Measurements from ENCODE around the gene FSTL4.

The FSTL4 gene

DNA sequence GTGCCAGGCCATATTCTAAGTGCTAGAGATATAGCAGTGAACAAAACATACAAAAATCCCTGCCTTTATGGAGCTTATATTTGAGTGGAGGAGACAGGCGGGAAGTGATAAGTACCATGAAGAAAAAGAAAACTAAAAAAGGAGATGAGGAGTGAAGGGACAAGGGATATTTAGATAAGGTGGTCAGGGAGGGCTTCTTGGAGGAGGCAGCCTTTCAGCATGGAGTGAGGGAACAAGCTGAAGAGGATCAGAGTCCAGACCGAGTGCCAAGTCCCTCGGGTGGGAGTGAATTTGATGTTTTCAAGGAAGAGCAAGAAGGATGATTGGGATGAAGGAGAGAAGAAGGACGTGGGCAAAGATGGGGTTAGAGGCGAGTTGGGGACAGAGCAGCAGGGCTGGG, 190.5 kb downstream of the FSTL4 start:
- H4K20me1 ChIP-seq (ENCODE audit: insufficient read depth, low read length), result no peaks in the 10 kb centered on the region
- TF ChIP-seq EZH2 (optimal IDR thresholded peaks at IDR 0.05; ENCODE audit: low read depth, low read length) (no peak), EZH2phosphoT487 (IDR thresholded peaks at IDR 0.05; ENCODE audit: low read length) (no peak)
- no peak overlapping the region for H3K9ac ChIP-seq (ENCODE audit: low read length)
- H3K9me3 ChIP-seq (replicated peaks; ENCODE audit: insufficient read depth, low read length), result no peaks in the 10 kb centered on the region
- H3K9me2 ChIP-seq (replicated peaks; ENCODE audit: insufficient read depth, low read length), result no peaks in the 10 kb centered on the region
- no peak overlapping the region for H3K4me2 ChIP-seq (ENCODE audit: low read depth, low read length)
- no peak overlapping the region for H2AFZ ChIP-seq (ENCODE audit: low read length)
- no peaks in the 10 kb centered on the region for H3K36me3 ChIP-seq (replicated peaks; ENCODE audit: insufficient read depth, low read length)
- no peaks in the 10 kb centered on the region for H3K4me1 ChIP-seq (ENCODE audit: low read length)
- H3K4me3 ChIP-seq (ENCODE audit: low read length), result no peak overlapping the region
- no peak overlapping the region for H3K27ac ChIP-seq (ENCODE audit: low read length)
- no peaks in the 10 kb centered on the region for H3K79me2 ChIP-seq (ENCODE audit: low read length)
- DNase-seq, result no peak
- H3K27me3 ChIP-seq (replicated peaks; ENCODE audit: insufficient read depth, low read length), result no peaks in the 10 kb centered on the region
- H3F3A ChIP-seq (ENCODE audit: insufficient read depth, low read length), result no peaks in the 10 kb centered on the region

DNA sequence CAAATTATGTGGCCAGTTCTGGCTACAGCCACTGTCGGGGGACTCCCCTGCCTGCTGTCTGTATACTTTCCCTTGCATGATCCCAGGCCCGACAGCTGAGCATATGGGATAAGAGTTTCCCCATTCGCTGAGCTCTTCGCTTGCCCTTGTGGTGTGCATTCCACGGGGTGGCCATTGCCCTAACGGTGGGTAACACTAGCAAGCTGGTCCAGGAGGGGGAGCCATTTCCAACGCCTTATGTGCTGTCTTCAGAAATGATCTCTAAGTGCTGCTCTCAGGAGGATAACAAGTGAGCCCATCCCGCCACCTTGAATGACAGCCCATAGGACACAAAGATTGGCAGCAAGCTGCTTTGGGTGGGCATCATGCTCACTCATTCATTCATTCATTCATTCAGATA, 190.9 kb downstream of the FSTL4 start:
- H3K36me3 ChIP-seq (replicated peaks; ENCODE audit: insufficient read depth, low read length), result no peaks in the 10 kb centered on the region
- TF ChIP-seq, protein P1, sequence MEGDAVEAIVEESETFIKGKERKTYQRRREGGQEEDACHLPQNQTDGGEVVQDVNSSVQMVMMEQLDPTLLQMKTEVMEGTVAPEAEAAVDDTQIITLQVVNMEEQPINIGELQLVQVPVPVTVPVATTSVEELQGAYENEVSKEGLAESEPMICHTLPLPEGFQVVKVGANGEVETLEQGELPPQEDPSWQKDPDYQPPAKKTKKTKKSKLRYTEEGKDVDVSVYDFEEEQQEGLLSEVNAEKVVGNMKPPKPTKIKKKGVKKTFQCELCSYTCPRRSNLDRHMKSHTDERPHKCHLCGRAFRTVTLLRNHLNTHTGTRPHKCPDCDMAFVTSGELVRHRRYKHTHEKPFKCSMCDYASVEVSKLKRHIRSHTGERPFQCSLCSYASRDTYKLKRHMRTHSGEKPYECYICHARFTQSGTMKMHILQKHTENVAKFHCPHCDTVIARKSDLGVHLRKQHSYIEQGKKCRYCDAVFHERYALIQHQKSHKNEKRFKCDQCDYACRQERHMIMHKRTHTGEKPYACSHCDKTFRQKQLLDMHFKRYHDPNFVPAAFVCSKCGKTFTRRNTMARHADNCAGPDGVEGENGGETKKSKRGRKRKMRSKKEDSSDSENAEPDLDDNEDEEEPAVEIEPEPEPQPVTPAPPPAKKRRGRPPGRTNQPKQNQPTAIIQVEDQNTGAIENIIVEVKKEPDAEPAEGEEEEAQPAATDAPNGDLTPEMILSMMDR (IDR thresholded peaks at IDR 0.05; ENCODE audit: low read length), result peak; percentile 40
- TF ChIP-seq EZH2 (optimal IDR thresholded peaks at IDR 0.05; ENCODE audit: low read depth, low read length) (no peak), EZH2phosphoT487 (IDR thresholded peaks at IDR 0.05; ENCODE audit: low read length) (no peak)
- no peak overlapping the region for H3K9ac ChIP-seq (ENCODE audit: low read length)
- DNase-seq, result no peak
- H3K4me3 ChIP-seq (ENCODE audit: low read length), result no peak overlapping the region
- H3F3A ChIP-seq (ENCODE audit: insufficient read depth, low read length), result no peaks in the 10 kb centered on the region
- no peaks in the 10 kb centered on the region for H4K20me1 ChIP-seq (ENCODE audit: insufficient read depth, low read length)
- H3K4me2 ChIP-seq (ENCODE audit: low read depth, low read length), result no peak overlapping the region
- no peak overlapping the region for H2AFZ ChIP-seq (ENCODE audit: low read length)
- H3K9me3 ChIP-seq (replicated peaks; ENCODE audit: insufficient read depth, low read length), result no peaks in the 10 kb centered on the region
- H3K9me2 ChIP-seq (replicated peaks; ENCODE audit: insufficient read depth, low read length), result no peaks in the 10 kb centered on the region
- H3K79me2 ChIP-seq (ENCODE audit: low read length), result no peaks in the 10 kb centered on the region
- H3K27me3 ChIP-seq (replicated peaks; ENCODE audit: insufficient read depth, low read length), result no peaks in the 10 kb centered on the region
- no peak overlapping the region for H3K27ac ChIP-seq (ENCODE audit: low read length)
- no peaks in the 10 kb centered on the region for H3K4me1 ChIP-seq (ENCODE audit: low read length)

DNA sequence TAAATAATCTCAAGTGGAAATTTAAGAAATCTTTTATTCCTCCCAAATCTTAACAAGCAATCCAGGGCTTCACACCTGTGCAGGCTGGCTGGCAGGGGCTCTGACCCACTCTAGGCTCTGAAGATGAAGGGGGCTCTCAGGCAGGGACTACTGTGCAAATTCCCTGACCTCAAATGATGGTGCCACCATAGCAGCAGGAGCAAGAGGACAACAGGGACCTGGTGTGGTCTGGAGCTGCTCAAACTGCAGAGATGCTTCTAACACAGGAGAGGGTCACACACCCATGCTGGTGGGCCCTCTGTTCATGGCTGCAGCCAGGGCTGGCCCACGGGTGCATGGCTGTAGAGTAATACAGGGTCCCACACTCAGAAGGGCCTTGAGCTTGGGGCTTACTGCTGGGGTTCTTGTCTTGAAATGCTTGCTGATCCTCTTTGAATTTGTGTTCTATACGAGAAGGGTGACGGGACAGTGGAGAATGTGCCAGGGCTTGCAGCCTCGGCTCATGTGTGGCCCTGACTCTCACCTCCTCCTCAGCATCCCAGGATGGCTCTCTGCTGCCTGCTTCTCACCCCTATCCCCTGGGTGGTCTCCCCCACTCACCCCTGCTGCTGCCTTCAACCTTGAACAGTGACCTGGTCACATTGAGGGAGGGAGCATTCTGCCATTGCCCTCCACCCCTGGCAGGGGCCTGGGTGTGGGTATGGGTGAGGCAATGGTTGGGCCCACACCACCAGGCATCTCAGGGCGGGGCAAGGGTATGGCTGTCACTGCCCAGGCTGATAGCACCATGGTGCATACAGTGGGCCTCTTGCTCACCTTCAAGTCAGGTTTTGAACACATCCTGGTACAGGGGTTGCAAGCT, 191.7 kb downstream of the FSTL4 start:
- no peaks in the 10 kb centered on the region for H3K79me2 ChIP-seq (ENCODE audit: low read length)
- H3K36me3 ChIP-seq (replicated peaks; ENCODE audit: insufficient read depth, low read length), result no peaks in the 10 kb centered on the region
- H3K9me2 ChIP-seq (replicated peaks; ENCODE audit: insufficient read depth, low read length), result no peaks in the 10 kb centered on the region
- no peak overlapping the region for H3K27ac ChIP-seq (ENCODE audit: low read length)
- H3K4me2 ChIP-seq (ENCODE audit: low read depth, low read length), result no peak overlapping the region
- H3K27me3 ChIP-seq (replicated peaks; ENCODE audit: insufficient read depth, low read length), result no peaks in the 10 kb centered on the region
- TF ChIP-seq EZH2 (optimal IDR thresholded peaks at IDR 0.05; ENCODE audit: low read depth, low read length) (no peak), EZH2phosphoT487 (IDR thresholded peaks at IDR 0.05; ENCODE audit: low read length) (no peak)
- TF ChIP-seq, protein P1 (IDR thresholded peaks at IDR 0.05; ENCODE audit: low read length), result no peak
- H3K4me3 ChIP-seq (ENCODE audit: low read length), result no peak overlapping the region
- H3K9ac ChIP-seq (ENCODE audit: low read length), result no peak overlapping the region
- no peaks in the 10 kb centered on the region for H3K9me3 ChIP-seq (replicated peaks; ENCODE audit: insufficient read depth, low read length)
- no peaks in the 10 kb centered on the region for H4K20me1 ChIP-seq (ENCODE audit: insufficient read depth, low read length)
- H3K4me1 ChIP-seq (ENCODE audit: low read length), result no peaks in the 10 kb centered on the region
- no peak for DNase-seq
- no peaks in the 10 kb centered on the region for H3F3A ChIP-seq (ENCODE audit: insufficient read depth, low read length)
- no peak overlapping the region for H2AFZ ChIP-seq (ENCODE audit: low read length)

DNA sequence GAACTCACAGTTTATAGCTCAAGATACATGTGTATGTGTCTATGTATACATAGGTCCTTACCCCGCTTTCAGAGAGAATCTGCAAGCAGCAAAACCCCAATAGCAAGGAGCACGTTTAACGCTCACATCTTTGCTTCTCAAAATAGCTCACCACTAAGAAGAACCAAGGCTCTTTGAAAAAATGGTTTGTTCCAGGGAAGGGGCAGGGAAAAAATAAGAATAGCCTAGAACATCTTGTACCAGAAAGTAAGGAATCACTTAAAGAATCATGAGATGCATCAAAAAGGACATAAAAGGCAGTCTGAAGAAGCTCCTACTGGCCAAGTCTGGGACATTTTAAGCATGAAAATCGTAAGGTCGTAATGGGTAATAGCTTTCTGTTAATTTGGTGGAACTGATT, 196.4 kb downstream of the FSTL4 start:
- Histone ChIP-seq H3K9me2 (replicated peaks; ENCODE audit: insufficient read depth, low read length) (no peaks in the 10 kb centered on the region), H3K4me3 (ENCODE audit: low read length) (no peak overlapping the region), H4K20me1 (ENCODE audit: insufficient read depth, low read length) (no peaks in the 10 kb centered on the region), H2AFZ (ENCODE audit: low read length) (no peak overlapping the region), H3F3A (ENCODE audit: insufficient read depth, low read length) (no peaks in the 10 kb centered on the region), H3K27me3 (replicated peaks; ENCODE audit: insufficient read depth, low read length) (no peaks in the 10 kb centered on the region), H3K9me3 (replicated peaks; ENCODE audit: insufficient read depth, low read length) (no peaks in the 10 kb centered on the region), H3K4me2 (ENCODE audit: low read depth, low read length) (no peak overlapping the region), H3K9ac (ENCODE audit: low read length) (no peak overlapping the region), H3K36me3 (replicated peaks; ENCODE audit: insufficient read depth, low read length) (no peaks in the 10 kb centered on the region), H3K79me2 (ENCODE audit: low read length) (no peaks in the 10 kb centered on the region), H3K4me1 (ENCODE audit: low read length) (no peaks in the 10 kb centered on the region), H3K27ac (ENCODE audit: low read length) (no peak overlapping the region)
- TF ChIP-seq EZH2phosphoT487 (IDR thresholded peaks at IDR 0.05; ENCODE audit: low read length) (no peak), EZH2 (optimal IDR thresholded peaks at IDR 0.05; ENCODE audit: low read depth, low read length) (no peak)
- TF ChIP-seq, protein P1 (IDR thresholded peaks at IDR 0.05; ENCODE audit: low read length), result no peak
- DNase-seq, result no peak
